Measurements from ENCODE around the gene ZNF526. TPM values are rescaled to one million over a fixed set of nuclear protein-coding genes. Genes with fewer than 3 reads are reported as not detected.

ZNF526 gene
- total RNA-seq, 1 experiment from 2014 or later = 13.1 TPM

DNA sequence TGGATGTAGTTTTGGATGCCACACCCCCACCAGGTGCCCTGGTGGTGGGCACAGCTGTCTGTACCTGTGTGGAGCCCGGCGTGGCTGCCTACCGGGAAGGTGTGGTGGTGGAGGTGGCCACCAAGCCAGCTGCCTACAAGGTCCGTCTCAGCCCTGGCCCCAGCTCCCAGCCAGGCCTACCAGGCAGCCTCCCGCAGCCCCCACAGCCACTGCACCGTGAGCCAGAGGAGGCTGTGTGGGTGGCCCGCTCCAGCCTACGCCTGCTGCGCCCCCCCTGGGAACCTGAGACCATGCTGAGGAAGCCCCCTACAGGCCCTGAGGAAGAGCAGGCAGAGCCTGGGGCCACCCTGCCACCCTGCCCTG lies 52.4 kb downstream of the ZNF526 start:
- ATAC-seq (no peak), DNase-seq (ENCODE audit: low read depth, low spot score) (no peak)
- H4K20me1 ChIP-seq (ENCODE audit: insufficient read depth) = no peaks in the 10 kb centered on the region
- ChIA-PET RAD21 (ENCODE audit: low non-redundant PET in 1 of 2, low total read pairs in 2 of 2, uncharacterized antibody in 2 of 2, unreplicated experiment in 2 of 2) (no interaction called here), POLR2A (no interaction called here), CTCF (no interaction called here)
- no TSS peak for BruUV-seq (replicated peaks)
- H3K79me2 ChIP-seq (ENCODE audit: insufficient read depth, low read length) = peaks cover 16% of the 10 kb centered on the region
- no peak overlapping the region for H2AFZ ChIP-seq (ENCODE audit: low read depth, low read length, poor library complexity, severe bottlenecking)
- intact Hi-C loops (cut with micrococcal nuclease) = no loop called here
- H3K27me3 ChIP-seq (ENCODE audit: insufficient read depth, low read length) = no peaks in the 10 kb centered on the region
- H3K27ac ChIP-seq (ENCODE audit: low read depth, low read length) = no peak overlapping the region
- H3K4me3 ChIP-seq (replicated peaks in 1 of 2; ENCODE audit: low read depth in 1 of 2, low read length in 2 of 2) = no peak overlapping the region
- no peak overlapping the region for H3K9ac ChIP-seq (ENCODE audit: low read length)
- H3K9me2 ChIP-seq (ENCODE audit: insufficient read depth) = no peaks in the 10 kb centered on the region
- no peaks in the 10 kb centered on the region for H3K9me3 ChIP-seq (ENCODE audit: control insufficient read depth in 1 of 2, insufficient read depth in 1 of 2, low read depth in 1 of 2, low read length in 2 of 2)
- H3K4me1 ChIP-seq (ENCODE audit: control insufficient read depth in 1 of 2, insufficient read depth in 2 of 2, low read length in 2 of 2) = peaks cover 20 to 30% of the 10 kb centered on the region in 2 experiments
- TF ChIP-seq CBX3 (IDR thresholded peaks at IDR 0.05; ENCODE audit: low read depth) (no peak), TCF7L2 (IDR thresholded peaks at IDR 0.05; ENCODE audit: borderline replicate concordance, extremely low read depth, insufficient read depth, insufficient read length) (no peak), POLR2AphosphoS5 (IDR thresholded peaks at IDR 0.05; ENCODE audit: low read depth, low read length) (no peak), CEBPB (IDR thresholded peaks at IDR 0.05; ENCODE audit: low read depth) (no peak), FOSL1 (IDR thresholded peaks at IDR 0.05; ENCODE audit: low read depth) (no peak), EZH2 (IDR thresholded peaks at IDR 0.05) (no peak), JUND (IDR thresholded peaks at IDR 0.05) (no peak), ZFX (IDR thresholded peaks at IDR 0.05) (no peak), SIN3A (IDR thresholded peaks at IDR 0.05; ENCODE audit: low read depth) (no peak)
- TF ChIP-seq, protein P1, sequence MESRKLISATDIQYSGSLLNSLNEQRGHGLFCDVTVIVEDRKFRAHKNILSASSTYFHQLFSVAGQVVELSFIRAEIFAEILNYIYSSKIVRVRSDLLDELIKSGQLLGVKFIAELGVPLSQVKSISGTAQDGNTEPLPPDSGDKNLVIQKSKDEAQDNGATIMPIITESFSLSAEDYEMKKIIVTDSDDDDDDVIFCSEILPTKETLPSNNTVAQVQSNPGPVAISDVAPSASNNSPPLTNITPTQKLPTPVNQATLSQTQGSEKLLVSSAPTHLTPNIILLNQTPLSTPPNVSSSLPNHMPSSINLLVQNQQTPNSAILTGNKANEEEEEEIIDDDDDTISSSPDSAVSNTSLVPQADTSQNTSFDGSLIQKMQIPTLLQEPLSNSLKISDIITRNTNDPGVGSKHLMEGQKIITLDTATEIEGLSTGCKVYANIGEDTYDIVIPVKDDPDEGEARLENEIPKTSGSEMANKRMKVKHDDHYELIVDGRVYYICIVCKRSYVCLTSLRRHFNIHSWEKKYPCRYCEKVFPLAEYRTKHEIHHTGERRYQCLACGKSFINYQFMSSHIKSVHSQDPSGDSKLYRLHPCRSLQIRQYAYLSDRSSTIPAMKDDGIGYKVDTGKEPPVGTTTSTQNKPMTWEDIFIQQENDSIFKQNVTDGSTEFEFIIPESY (IDR thresholded peaks at IDR 0.05; ENCODE audit: extremely low read depth, insufficient replicate concordance, low read length) = no peak
- H3K4me2 ChIP-seq (ENCODE audit: low read length) = no peak overlapping the region
- H3K36me3 ChIP-seq (ENCODE audit: control insufficient read depth in 1 of 2, insufficient read depth in 2 of 2, low read length in 2 of 2) = peaks cover 3 to 5% of the 10 kb centered on the region in 2 experiments; a peak in 2 of 4 replicates

DNA sequence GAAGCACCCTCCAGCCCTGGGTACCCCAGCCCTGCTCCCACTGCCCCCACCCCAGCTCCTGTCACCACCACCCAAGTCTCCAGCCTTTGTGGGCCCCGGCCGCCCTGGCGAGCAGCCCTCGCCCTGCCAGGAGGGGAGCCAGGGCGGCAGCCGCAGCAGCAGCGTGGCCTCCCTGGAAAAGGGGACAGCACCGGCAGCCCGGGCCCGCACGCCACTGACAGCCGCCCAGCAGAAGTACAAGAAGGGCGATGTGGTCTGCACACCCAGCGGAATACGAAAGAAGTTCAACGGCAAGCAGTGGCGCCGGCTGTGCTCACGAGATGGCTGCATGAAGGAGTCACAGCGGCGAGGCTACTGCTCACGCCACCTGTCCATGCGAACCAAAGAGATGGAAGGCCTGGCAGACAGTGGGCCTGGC lies 52.9 kb downstream of the ZNF526 start:
- Histone ChIP-seq H2AFZ (ENCODE audit: low read depth, low read length, poor library complexity, severe bottlenecking) (no peak overlapping the region), H3K36me3 (ENCODE audit: control insufficient read depth in 1 of 2, insufficient read depth in 2 of 2, low read length in 2 of 2) (peaks cover 3 to 5% of the 10 kb centered on the region in 2 experiments; a peak in 2 of 4 replicates), H3K9ac (ENCODE audit: low read length) (no peak overlapping the region), H3K27me3 (ENCODE audit: insufficient read depth, low read length) (no peaks in the 10 kb centered on the region), H3K4me3 (replicated peaks in 1 of 2; ENCODE audit: low read depth in 1 of 2, low read length in 2 of 2) (no peak overlapping the region), H3K4me2 (ENCODE audit: low read length) (no peak overlapping the region), H3K4me1 (ENCODE audit: control insufficient read depth in 1 of 2, insufficient read depth in 2 of 2, low read length in 2 of 2) (peaks cover 20 to 30% of the 10 kb centered on the region in 2 experiments), H4K20me1 (ENCODE audit: insufficient read depth) (no peaks in the 10 kb centered on the region), H3K9me2 (ENCODE audit: insufficient read depth) (no peaks in the 10 kb centered on the region), H3K79me2 (ENCODE audit: insufficient read depth, low read length) (peaks cover 16% of the 10 kb centered on the region), H3K9me3 (ENCODE audit: control insufficient read depth in 1 of 2, insufficient read depth in 1 of 2, low read depth in 1 of 2, low read length in 2 of 2) (no peaks in the 10 kb centered on the region), H3K27ac (ENCODE audit: low read depth, low read length) (no peak overlapping the region)
- no peak for TF ChIP-seq EZH2phosphoT487 (IDR thresholded peaks at IDR 0.05; ENCODE audit: borderline replicate concordance)
- ChIA-PET RAD21 (ENCODE audit: low non-redundant PET in 1 of 2, low total read pairs in 2 of 2, uncharacterized antibody in 2 of 2, unreplicated experiment in 2 of 2) (no interaction called here), POLR2A (no interaction called here), CTCF (no interaction called here)
- BruUV-seq (replicated peaks) = no TSS peak
- intact Hi-C loops (cut with micrococcal nuclease) = no loop called here
- DNase-seq (ENCODE audit: low read depth, low spot score) = no peak
- ATAC-seq = no peak
